ENCODE results near the gene MYO1D. TPM values are rescaled to one million over a fixed set of nuclear protein-coding genes. Genes with fewer than 3 reads are reported as not detected.

Gene MYO1D
- total and polyA plus RNA-seq, 2 of the 13 experiments (the other 11 are each of a cell fraction or from before 2014, with no cell fraction given): 13.2 to 17.3 TPM

DNA sequence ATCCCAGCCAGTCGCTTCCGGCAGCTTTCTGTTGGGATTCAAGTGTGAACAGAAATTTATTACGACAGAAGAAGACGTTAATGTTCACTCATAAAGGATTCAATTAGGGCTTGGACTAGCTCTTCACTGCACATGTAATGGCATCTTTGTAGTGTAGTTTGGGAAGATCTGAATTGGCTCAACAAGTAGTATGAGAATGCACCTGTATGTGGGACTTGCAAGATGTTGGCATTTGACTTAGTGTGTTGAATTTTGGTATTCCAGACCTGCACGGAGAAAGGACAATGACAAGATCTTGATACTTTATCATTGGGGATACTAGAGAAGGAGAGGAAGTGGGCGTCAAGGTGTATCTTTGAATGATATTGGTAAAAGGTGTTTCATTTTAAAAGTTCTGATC, 431.4 kb downstream of the MYO1D start:
- no peak for FAIRE-seq
- H2AFZ ChIP-seq (ENCODE audit: low read length): no peak overlapping the region

GRCh38 chr17:32445074-32445415, 431.9 kb downstream of the MYO1D start:
- H3K79me2 ChIP-seq (ENCODE audit: insufficient read depth, low read length): peaks cover 46% of the 10 kb centered on the region
- FAIRE-seq (peak; percentile 26), ATAC-seq (peak; percentile 74), DNase-seq (ENCODE audit: low spot score) (peak; percentile 37)
- 0 out of 2 replicates have a peak, but pooled peaks have one; percentile 4 for TF ChIP-seq SNAPC2 (CRISPR knock-in tag; IDR thresholded peaks at IDR 0.05)
- TF ChIP-seq ZNF569 (CRISPR knock-in tag; IDR thresholded peaks at IDR 0.05; ENCODE audit: borderline replicate concordance): no peak
- no peak for TF ChIP-seq IRX3 (CRISPR knock-in tag; IDR thresholded peaks at IDR 0.05; ENCODE audit: borderline replicate concordance, low read depth)
- no peak for TF ChIP-seq NR2C2 (CRISPR knock-in tag; IDR thresholded peaks at IDR 0.05; ENCODE audit: borderline replicate concordance)
- 0 out of 2 replicates have a peak, but pooled peaks have one; percentile 24 for TF ChIP-seq FOSL2 (CRISPR knock-in tag; IDR thresholded peaks at IDR 0.05)
- peak; percentile 82 for TF ChIP-seq ZKSCAN5 (CRISPR knock-in tag; IDR thresholded peaks at IDR 0.05)
- no peak for TF ChIP-seq LCORL (IDR thresholded peaks at IDR 0.05)
- TF ChIP-seq LCORL (CRISPR knock-in tag; IDR thresholded peaks at IDR 0.05): 0 out of 2 replicates have a peak, but pooled peaks have one; percentile 41
- 0 out of 2 replicates have a peak, but pooled peaks have one; percentile 38 for TF ChIP-seq CCDC6 (CRISPR knock-in tag; IDR thresholded peaks at IDR 0.05)
- TF ChIP-seq KDM5A (IDR thresholded peaks at IDR 0.05; ENCODE audit: borderline replicate concordance, low read length): 0 out of 2 replicates have a peak, but pooled peaks have one; percentile 20
- peak; percentile 16 for TF ChIP-seq ASH2L (IDR thresholded peaks at IDR 0.05; ENCODE audit: insufficient read length, low read depth, low read length)
- TF ChIP-seq SIN3A (IDR thresholded peaks at IDR 0.05; ENCODE audit: borderline replicate concordance, low read depth, low read length): 0 out of 2 replicates have a peak, but pooled peaks have one; percentile 4
- TF ChIP-seq SAP130 (CRISPR knock-in tag; IDR thresholded peaks at IDR 0.05; ENCODE audit: low read depth): peak; percentile 24; the same call in 1 of the 2 replicates
- H3K9ac ChIP-seq (ENCODE audit: insufficient read depth, low read depth, low read length): peak overlapping the region; percentile 91
- under 1% methylated on average over 13 of the region's 14 CpGs for WGBS (ENCODE audit: low lambda C conversion rate)
- POLR2A ChIA-PET: interaction anchor here (1.2 to 1.7 kb wide), 4 partner anchors 23 to 94 kb away, joined by 3 to 13 read pairs (median 6); partner anchors contain the start of gene CDK5R1
- peak overlapping the region; percentile 81 to 97 (median 88) for H3K4me3 ChIP-seq (replicated peaks in 1 of 3; ENCODE audit: insufficient read depth in 1 of 3, low read depth in 2 of 3, low read length in 3 of 3)
- no peak overlapping the region for H2AFZ ChIP-seq (ENCODE audit: low read length)
- BruUV-seq (replicated peaks): no TSS peak
- H4K20me1 ChIP-seq (ENCODE audit: insufficient read depth, low read length): peaks cover 15% of the 10 kb centered on the region
- peaks cover 57% of the 10 kb centered on the region for H3K4me1 ChIP-seq (ENCODE audit: insufficient read depth, low read length)
- H3K4me2 ChIP-seq (ENCODE audit: low read depth, low read length): peak overlapping the region; percentile 97
- in situ Hi-C loops (cut with HindIII; ENCODE audit: extremely low pct_ligation_motif_present, low pct_unique_long_range_greater_than_20kb): no loop called here
- CTCF ChIA-PET (ENCODE audit: low intra/inter-chr PET ratio, low total read pairs): interaction anchor here (1.5 kb wide), 1 partner anchor 17 kb away, joined by 4 read pairs; no protein-coding TSS in a partner anchor
- no peaks in the 10 kb centered on the region for H3K27me3 ChIP-seq (ENCODE audit: control insufficient read depth in 1 of 2, insufficient read depth in 2 of 2, low read length in 2 of 2)
- intact Hi-C loops (cut with micrococcal nuclease; ENCODE audit: unreplicated experiment): no loop called here
- H3K9me3 ChIP-seq (ENCODE audit: low read length): no peaks in the 10 kb centered on the region
- H3K27ac ChIP-seq (ENCODE audit: extremely low read length, insufficient read depth, low read length): peak overlapping the region; percentile 80
- peaks cover 2 to 18% of the 10 kb centered on the region in 2 experiments; a peak in 4 of 5 replicates for H3K36me3 ChIP-seq (replicated peaks in 1 of 2; ENCODE audit: control insufficient read depth in 1 of 2, insufficient read depth in 2 of 2, low read length in 2 of 2)

More for the DNA sequence above, 431.4 kb downstream of the MYO1D start:
- Histone ChIP-seq H3K27ac (ENCODE audit: extremely low read length, insufficient read depth, low read length) (peak overlapping the region; percentile 80), H3K4me1 (ENCODE audit: insufficient read depth, low read length) (peaks cover 53% of the 10 kb centered on the region), H3K36me3 (replicated peaks in 1 of 2; ENCODE audit: control insufficient read depth in 1 of 2, insufficient read depth in 2 of 2, low read length in 2 of 2) (peaks cover 2 to 21% of the 10 kb centered on the region in 2 experiments; a peak in 4 of 5 replicates), H3K9ac (ENCODE audit: insufficient read depth, low read depth, low read length) (peak overlapping the region; percentile 91), H3K79me2 (ENCODE audit: insufficient read depth, low read length) (peaks cover 48% of the 10 kb centered on the region), H3K9me3 (ENCODE audit: low read length) (no peaks in the 10 kb centered on the region), H3K4me3 (replicated peaks in 1 of 3; ENCODE audit: insufficient read depth in 1 of 3, low read depth in 2 of 3, low read length in 3 of 3) (peak overlapping the region; percentile 81 to 97 (median 88)), H3K27me3 (ENCODE audit: control insufficient read depth in 1 of 2, insufficient read depth in 2 of 2, low read length in 2 of 2) (no peaks in the 10 kb centered on the region), H3K4me2 (ENCODE audit: low read depth, low read length) (peak overlapping the region; percentile 97), H4K20me1 (ENCODE audit: insufficient read depth, low read length) (peaks cover 15% of the 10 kb centered on the region)
- BruUV-seq (replicated peaks): TSS peak; percentile 62
- CTCF ChIA-PET (ENCODE audit: low intra/inter-chr PET ratio, low total read pairs): interaction anchor here (1.5 kb wide), 1 partner anchor 16 kb away, joined by 4 read pairs; no protein-coding TSS in a partner anchor
- TF ChIP-seq LCORL (IDR thresholded peaks at IDR 0.05) (no peak), LCORL (CRISPR knock-in tag; IDR thresholded peaks at IDR 0.05) (0 out of 2 replicates have a peak, but pooled peaks have one; percentile 3), HNRNPK (IDR thresholded peaks at IDR 0.05; ENCODE audit: low read depth, low read length, poor library complexity, severe bottlenecking) (no peak), ASH2L (IDR thresholded peaks at IDR 0.05; ENCODE audit: insufficient read length, low read depth, low read length) (peak; percentile 9), PTBP1 (IDR thresholded peaks at IDR 0.05; ENCODE audit: low read depth, low read length, poor library complexity, severe bottlenecking) (no peak)
- in situ Hi-C loops (cut with HindIII; ENCODE audit: extremely low pct_ligation_motif_present, low pct_unique_long_range_greater_than_20kb) (no loop called here), intact Hi-C loops (cut with micrococcal nuclease; ENCODE audit: unreplicated experiment) (no loop called here)
- no peak for DNase-seq (ENCODE audit: low spot score)
- POLR2A ChIA-PET: interaction anchor here (1.7 kb wide), 1 partner anchor 95 kb away, joined by 6 read pairs; no protein-coding TSS in a partner anchor
- WGBS (ENCODE audit: low lambda C conversion rate): 10% methylated on average over 6 of the region's 6 CpGs
- no peak for ATAC-seq

All from HepG2 (cell line).